B cell (primary cell): ENCODE measurements around the gene PRDM2. TPM values are rescaled to one million over a fixed set of nuclear protein-coding genes. Genes with fewer than 3 reads are reported as not detected.
"Not testable (repeated sequence)": the region's sequence is repeated elsewhere in the genome, so short reads cannot be mapped to it uniquely, and the experiment has no call there.

Experiments used
- ATAC-seq: fragments of 200-7000 bp; cut with Tn5 transposase; one replicate; pipeline ENCODE4 v1.10.0; 2021; ENCODE audit warnings: low read depth, mild to moderate bottlenecking, moderate number of reproducible peaks, moderate library complexity
- CTCF ChIA-PET: fragments of 350-600 bp; sonication (Branson Sonifier 250); formaldehyde crosslinking; loops from one replicate; lab custom pipeline; 2021; ENCODE audit warnings: antibody characterized with exemption, inconsistent platforms; lab: Charles Lee
- POLR2A ChIA-PET: fragments of 350-600 bp; sonication (Branson Sonifier 250); formaldehyde crosslinking; loops from one replicate; lab custom pipeline; 2021; ENCODE audit warnings: antibody characterized with exemption; lab: Charles Lee
- DNase-seq: peaks from one replicate; pipeline ENCODE4 v3.0.0; 2013
- H2AFZ ChIP-seq: 2 replicates; pipeline ENCODE4 v1.6.1; 2012; ENCODE audit warnings: mild to moderate bottlenecking, low read depth, low read length; ENCODE audit not compliant: insufficient read depth, poor library complexity, severe bottlenecking
- H3K27ac ChIP-seq, 2 donors: 1 replicate in 1 of 2; 2 replicates in 1 of 2; pipeline ENCODE4 v1.5.1; 2012 to 2013; ENCODE audit warnings: low read length in 2 of 2, mild to moderate bottlenecking in 2 of 2, moderate library complexity in 1 of 2
- H3K27me3 ChIP-seq, 4 experiments: fragments of 200-600 bp in 1 of 4; sonication (generic) in 1 of 4; replicated peaks in 1 of 4; 1 replicate in 2 of 4; 2 replicates in 2 of 4; pipeline versions ENCODE4 v1.6.1 to v1.7.0; 2013 to 2016; ENCODE audit warnings: low read length in 3 of 4, mild to moderate bottlenecking in 2 of 4, mixed read lengths in 1 of 4, moderate library complexity in 1 of 4; ENCODE audit not compliant: insufficient read depth in 4 of 4, control insufficient read depth in 3 of 4; ENCODE audit errors: control extremely low read depth in 1 of 4
- H3K36me3 ChIP-seq, 2 experiments: replicated peaks in 1 of 2; 1 replicate in 1 of 2; 2 replicates in 1 of 2; pipeline versions ENCODE4 v1.6.1 to v1.7.1; 2013; ENCODE audit warnings: low read length in 1 of 2; ENCODE audit not compliant: insufficient read depth in 2 of 2, control insufficient read depth in 1 of 2; ENCODE audit errors: control extremely low read depth in 1 of 2, extremely low read depth in 1 of 2
- H3K4me1 ChIP-seq, 2 donors: fragments of 200-600 bp in 1 of 2; sonication (generic) in 1 of 2; 1 replicate in 1 of 2; 2 replicates in 1 of 2; pipeline versions ENCODE4 v1.5.1 to v1.6.1; 2013 to 2017; ENCODE audit warnings: low read length in 2 of 2; ENCODE audit not compliant: control insufficient read depth in 2 of 2, insufficient read depth in 2 of 2
- H3K4me2 ChIP-seq: replicated peaks from 2 replicates; pipeline ENCODE3; 2012; ENCODE audit warnings: mild to moderate bottlenecking, low read depth, low read length; ENCODE audit not compliant: poor library complexity, severe bottlenecking
- H3K4me3 ChIP-seq, 5 experiments: fragments of 200-600 bp in 1 of 5; sonication (generic) in 1 of 5; 1 replicate in 3 of 5; 2 replicates in 2 of 5; pipeline versions ENCODE4 v1.5.1 to v1.7.0; 2011 to 2016; ENCODE audit warnings: low read length in 4 of 5, mild to moderate bottlenecking in 4 of 5, low read depth in 2 of 5, control low read depth in 1 of 5, moderate library complexity in 1 of 5; ENCODE audit not compliant: insufficient read depth in 1 of 5; ENCODE audit errors: control extremely low read depth in 1 of 5, extremely low read depth in 1 of 5
- H3K79me2 ChIP-seq: fragments of 200-600 bp; sonication (generic); one replicate; pipeline ENCODE4 v1.6.0; 2016; ENCODE audit warnings: low read length; ENCODE audit not compliant: control insufficient read depth, insufficient read depth
- H3K9ac ChIP-seq: fragments of 200-600 bp; sonication (generic); 2 replicates; pipeline ENCODE4 v1.6.1; 2017; ENCODE audit warnings: mild to moderate bottlenecking, low read length, moderate library complexity
- H3K9me3 ChIP-seq, 3 donors: one replicate each; pipeline versions ENCODE4 v1.6.1 to v1.7.1; 2013; ENCODE audit warnings: low read length in 2 of 3; ENCODE audit not compliant: control insufficient read depth in 2 of 3, insufficient read depth in 1 of 3; ENCODE audit errors: control extremely low read depth in 1 of 3
- H4K20me1 ChIP-seq: 2 replicates; pipeline ENCODE4 v1.6.0; 2012; ENCODE audit warnings: mild to moderate bottlenecking, low read length; ENCODE audit not compliant: insufficient read depth, control insufficient read depth, poor library complexity, severe bottlenecking
- H3K27ac Mint-ChIP-seq: one replicate; pipeline ENCODE4 v1.8.0; 2021; ENCODE audit warnings: mixed read lengths
- H3K27me3 Mint-ChIP-seq: one replicate; pipeline ENCODE4 v1.8.0; 2021; ENCODE audit warnings: mixed read lengths
- H3K4me1 Mint-ChIP-seq: one replicate; pipeline ENCODE4 v1.8.0; 2021; ENCODE audit warnings: mixed read lengths
- H3K4me3 Mint-ChIP-seq: one replicate; pipeline ENCODE4 v1.8.0; 2021; ENCODE audit warnings: mixed read lengths
- H3K9me3 Mint-ChIP-seq: one replicate; pipeline ENCODE4 v1.8.0; 2022; ENCODE audit warnings: mixed read lengths; ENCODE audit not compliant: insufficient read depth
- CTCF ChIP-seq: fragments of 200-600 bp; IDR thresholded peaks from one replicate; pipeline ENCODE4 v1.8.0; 2022; ENCODE audit warnings: antibody characterized with exemption, mild to moderate bottlenecking
- EZH2 ChIP-seq: IDR thresholded peaks from 2 replicates; pipeline ENCODE4 v1.6.1; 2012; ENCODE audit warnings: borderline replicate concordance, low read depth, mild to moderate bottlenecking, moderate library complexity, low read length; ENCODE audit not compliant: insufficient read depth, poor library complexity, severe bottlenecking
- WGBS: methylation state at CpG from one replicate; pipeline ENCODE4 v1.1.5; 2013; ENCODE audit warnings: missing lambda C conversion rate; ENCODE audit not compliant: insufficient coverage; 5-methylcytosine and 5-hydroxymethylcytosine counted together
- intact Hi-C: fragments of 100-400 bp; cut with micrococcal nuclease; formaldehyde crosslinking; loops from one replicate; pipeline ENCODE4 v1.10.0; 2022
- polyA plus RNA-seq: library from polyadenylated mRNA; depleted of rRNA; stranded (reverse); fragments of >200 nt; gene quantifications from 2 replicates; pipeline ENCODE4 v1.2.3, GENCODE V29; 2012
- total RNA-seq, 2 donors: library from RNA; stranded (reverse); fragments of 120-200 nt in 1 of 2; gene quantifications; 1 replicate in 1 of 2; 2 replicates in 1 of 2; pipeline versions ENCODE4 v1.2.3 to v1.2.4, GENCODE V29; 2013 to 2022

The PRDM2 gene
- total and polyA plus RNA-seq, 2 donors (not counting 1 experiment from before 2014, with no cell fraction given): 50.1 to 432 TPM

GRCh38 chr1:13679651-13680050, 20.3 kb upstream of the PRDM2 start:
- CTCF ChIA-PET: interaction anchor here (1.0 to 1.7 kb wide), 2 partner anchors 14 to 23 kb away, joined by 3 to 4 read pairs; no protein-coding TSS in a partner anchor
- WGBS: no CpG with 5 or more reads among the region's 3 CpGs

DNA sequence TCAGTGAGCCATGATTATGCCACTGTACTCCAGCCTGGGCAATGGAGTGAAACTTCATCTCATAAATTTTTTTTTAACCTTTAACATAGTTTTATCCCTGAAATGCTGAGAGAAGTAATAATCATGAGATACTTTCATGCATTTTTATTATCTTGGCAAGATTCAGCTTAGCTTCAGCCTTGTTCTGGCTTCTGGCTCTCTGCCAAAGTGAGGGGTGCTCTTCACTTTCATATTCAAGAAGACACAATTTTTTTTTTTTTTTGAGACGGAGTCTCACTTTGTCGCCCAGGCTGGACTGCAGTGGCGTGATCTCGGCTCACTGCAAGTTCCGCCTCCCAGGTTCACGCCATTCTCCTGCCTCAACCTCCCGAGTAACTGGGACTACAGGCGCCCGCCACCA, 19.4 kb upstream of the PRDM2 start:
- DNase-seq, intact Hi-C loops, H3K27me3 Mint-ChIP-seq, H3K4me3 Mint-ChIP-seq, H4K20me1 ChIP-seq, H3K9ac ChIP-seq, H3K79me2 ChIP-seq, ATAC-seq, H2AFZ ChIP-seq, POLR2A ChIA-PET, H3K27me3 ChIP-seq, H3K27ac Mint-ChIP-seq, H3K4me3 ChIP-seq, H3K9me3 ChIP-seq, H3K27ac ChIP-seq, H3K4me1 ChIP-seq, H3K4me2 ChIP-seq, H3K36me3 ChIP-seq, H3K9me3 Mint-ChIP-seq: not testable (repeated sequence)
- peaks cover 14% of the 10 kb centered on the region for H3K4me1 Mint-ChIP-seq
- CTCF ChIA-PET: interaction anchor here (1.0 kb wide), 1 partner anchor 22 kb away, joined by 3 read pairs; no protein-coding TSS in a partner anchor
- WGBS: 40% methylated on average over 1 of the region's 9 CpGs

More at GRCh38 chr1:13679651-13680050, 20.3 kb upstream of the PRDM2 start:
- POLR2A ChIA-PET: interaction anchor here (0.7 to 1.2 kb wide), 2 partner anchors 14 to 16 kb away, joined by 3 to 4 read pairs; no protein-coding TSS in a partner anchor
- no peak for TF ChIP-seq CTCF
- TF ChIP-seq EZH2: no peak
- H3K4me3 Mint-ChIP-seq: no peak overlapping the region
- intact Hi-C loops: no loop called here
- H3K27ac ChIP-seq: no peak overlapping the region
- no peak overlapping the region for H2AFZ ChIP-seq
- H3K27me3 ChIP-seq: no peaks in the 10 kb centered on the region
- no peak overlapping the region for H3K9ac ChIP-seq
- H4K20me1 ChIP-seq: no peaks in the 10 kb centered on the region
- no peaks in the 10 kb centered on the region for H3K27me3 Mint-ChIP-seq
- no peak for DNase-seq
- no peaks in the 10 kb centered on the region for H3K9me3 ChIP-seq
- no peaks in the 10 kb centered on the region for H3K9me3 Mint-ChIP-seq
- H3K27ac Mint-ChIP-seq: no peak overlapping the region
- H3K4me3 ChIP-seq: no peak overlapping the region
- no peaks in the 10 kb centered on the region for H3K79me2 ChIP-seq
- peaks cover 24% of the 10 kb centered on the region for H3K4me1 Mint-ChIP-seq
- H3K4me1 ChIP-seq: peaks cover 0 to 4% of the 10 kb centered on the region in 2 donors
- ATAC-seq: no peak
- H3K4me2 ChIP-seq: no peak overlapping the region
- H3K36me3 ChIP-seq: no peaks in the 10 kb centered on the region
